Measurements from ENCODE around the gene MYH11.

MYH11 gene

DNA sequence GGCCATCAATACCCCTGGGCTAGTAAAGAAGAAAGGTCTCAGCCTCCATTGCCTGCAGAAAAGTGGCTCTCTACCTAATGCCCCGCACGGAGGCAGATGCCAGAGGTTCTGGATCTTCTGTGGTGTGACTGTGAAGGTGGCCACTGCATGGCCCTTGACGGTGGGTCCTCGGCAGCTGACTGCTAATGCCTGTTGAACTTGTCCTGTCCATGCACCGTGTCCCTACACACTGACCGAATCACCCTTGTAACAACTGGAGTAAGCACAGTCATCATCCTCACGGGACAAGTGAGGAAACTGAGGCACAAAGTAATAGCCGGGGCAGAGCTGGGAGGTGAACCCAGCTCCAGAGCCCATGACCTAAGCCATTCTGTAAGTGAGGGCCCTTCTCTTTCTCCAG, 48.8 kb downstream of the MYH11 start:
- Histone ChIP-seq H3K27me3 (ENCODE audit: insufficient read depth, insufficient read length) (no peaks in the 10 kb centered on the region), H3K9ac (ENCODE audit: insufficient read length, low read depth) (peak overlapping the region; percentile 1), H3K4me3 (ENCODE audit: insufficient read length, low read depth) (no peak overlapping the region), H3K9me3 (ENCODE audit: insufficient read depth, low read length) (no peaks in the 10 kb centered on the region; the same call in 1 of the 2 replicates), H3K36me3 (ENCODE audit: insufficient read depth, insufficient read length, low read length) (no peaks in the 10 kb centered on the region), H3K4me1 (ENCODE audit: insufficient read depth, insufficient read length) (no peaks in the 10 kb centered on the region)
- TF ChIP-seq ZNF274 (IDR thresholded peaks at IDR 0.05; ENCODE audit: low read depth, low read length) (no peak), SUZ12 (IDR thresholded peaks at IDR 0.05; ENCODE audit: extremely low read depth, insufficient read depth, insufficient read length) (no peak), YY1 (IDR thresholded peaks at IDR 0.05; ENCODE audit: insufficient read depth, insufficient read length) (no peak)
- no peak for DNase-seq (ENCODE audit: low read depth, low spot score)

DNA sequence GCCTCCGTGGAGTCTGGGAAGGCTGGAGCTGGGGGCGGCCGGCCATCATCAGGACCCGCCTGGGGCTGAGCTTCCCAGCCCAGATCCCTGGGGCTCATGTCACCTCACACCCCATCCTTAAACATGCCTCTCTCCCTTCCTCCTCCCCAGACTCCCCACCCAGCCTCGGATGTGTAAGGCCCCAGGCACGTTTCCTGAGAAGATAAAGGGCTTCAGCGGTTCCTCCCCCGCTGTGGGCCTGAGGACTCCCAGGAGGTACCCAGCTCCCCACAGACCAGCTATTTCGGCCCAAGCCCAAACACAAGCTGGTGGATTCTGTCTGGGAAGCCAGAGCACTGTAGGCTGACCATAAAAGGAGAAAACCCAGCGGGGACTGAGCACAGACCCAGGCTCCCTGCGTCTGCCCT, 49.2 kb downstream of the MYH11 start:
- H3K27me3 ChIP-seq (ENCODE audit: insufficient read depth, insufficient read length), result no peaks in the 10 kb centered on the region
- TF ChIP-seq YY1 (IDR thresholded peaks at IDR 0.05; ENCODE audit: insufficient read depth, insufficient read length) (no peak), SUZ12 (IDR thresholded peaks at IDR 0.05; ENCODE audit: extremely low read depth, insufficient read depth, insufficient read length) (no peak), ZNF274 (IDR thresholded peaks at IDR 0.05; ENCODE audit: low read depth, low read length) (no peak)
- DNase-seq (ENCODE audit: low read depth, low spot score), result no peak
- no peak overlapping the region for H3K9ac ChIP-seq (ENCODE audit: insufficient read length, low read depth)
- no peak overlapping the region for H3K4me3 ChIP-seq (ENCODE audit: insufficient read length, low read depth)
- H3K36me3 ChIP-seq (ENCODE audit: insufficient read depth, insufficient read length, low read length), result no peaks in the 10 kb centered on the region
- H3K4me1 ChIP-seq (ENCODE audit: insufficient read depth, insufficient read length), result no peaks in the 10 kb centered on the region
- no peaks in the 10 kb centered on the region; the same call in 1 of the 2 replicates for H3K9me3 ChIP-seq (ENCODE audit: insufficient read depth, low read length)

DNA sequence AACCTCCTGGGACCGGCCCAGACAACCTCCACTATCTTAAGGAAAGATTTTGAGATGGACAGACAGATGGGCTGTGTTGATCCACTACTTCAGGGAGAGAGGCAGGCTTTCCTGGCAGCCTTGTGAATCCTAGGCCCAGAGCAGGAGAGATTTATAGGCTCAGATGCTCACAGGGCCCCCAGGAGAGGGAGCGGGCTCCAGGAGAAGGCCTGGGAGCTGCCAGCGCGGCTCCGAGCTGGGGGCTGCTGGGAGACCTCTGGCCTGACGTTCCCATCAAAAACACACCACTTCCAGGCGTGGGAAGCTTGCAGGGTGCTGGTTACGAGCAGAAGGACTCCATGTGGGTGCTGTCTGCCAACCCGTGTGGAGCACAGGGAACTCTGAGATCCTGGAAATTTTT, 53.2 kb downstream of the MYH11 start:
- Histone ChIP-seq H3K36me3 (ENCODE audit: insufficient read depth, insufficient read length, low read length) (no peaks in the 10 kb centered on the region), H3K4me3 (ENCODE audit: insufficient read length, low read depth) (no peak overlapping the region), H3K4me1 (ENCODE audit: insufficient read depth, insufficient read length) (no peaks in the 10 kb centered on the region), H3K9ac (ENCODE audit: insufficient read length, low read depth) (no peak overlapping the region), H3K9me3 (ENCODE audit: insufficient read depth, low read length) (no peaks in the 10 kb centered on the region), H3K27me3 (ENCODE audit: insufficient read depth, insufficient read length) (no peaks in the 10 kb centered on the region)
- no peak for TF ChIP-seq YY1 (IDR thresholded peaks at IDR 0.05; ENCODE audit: insufficient read depth, insufficient read length)
- TF ChIP-seq ZNF274 (IDR thresholded peaks at IDR 0.05; ENCODE audit: low read depth, low read length), result no peak
- no peak for TF ChIP-seq SUZ12 (IDR thresholded peaks at IDR 0.05; ENCODE audit: extremely low read depth, insufficient read depth, insufficient read length)
- DNase-seq (ENCODE audit: low read depth, low spot score), result no peak

DNA sequence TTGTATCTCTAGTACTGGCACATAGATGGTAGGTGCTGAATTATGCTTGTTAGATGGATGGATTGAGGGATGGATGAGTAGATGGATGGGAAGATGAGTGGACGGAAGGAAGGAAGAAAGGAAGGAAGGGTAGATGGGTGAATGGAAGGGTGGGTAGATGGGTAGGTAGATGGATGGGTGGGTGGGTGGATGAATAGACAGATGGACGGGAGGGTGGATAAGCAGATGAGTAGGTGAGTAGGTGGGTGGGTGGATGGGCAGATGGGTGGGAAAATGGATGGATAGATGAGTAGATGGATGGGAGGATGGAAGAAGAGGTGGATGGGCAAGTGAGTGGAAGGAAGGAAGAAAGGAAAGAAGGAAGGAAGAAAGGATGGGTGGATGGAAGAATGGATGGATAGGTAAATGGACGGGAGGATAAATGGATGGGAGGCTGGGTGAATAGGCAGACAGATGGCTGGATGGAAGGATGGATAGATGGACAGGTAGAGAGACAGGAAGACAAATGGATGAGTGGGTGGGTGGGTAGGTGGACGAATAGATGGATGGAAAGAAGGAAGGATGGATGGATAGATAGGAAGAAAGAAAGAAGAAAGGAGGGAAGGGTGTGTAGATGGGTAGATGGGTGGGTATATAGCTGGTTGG, 56.9 kb downstream of the MYH11 start:
- H3K9ac ChIP-seq (ENCODE audit: insufficient read length, low read depth), result no peak overlapping the region
- no peaks in the 10 kb centered on the region for H3K36me3 ChIP-seq (ENCODE audit: insufficient read depth, insufficient read length, low read length)
- no peaks in the 10 kb centered on the region for H3K27me3 ChIP-seq (ENCODE audit: insufficient read depth, insufficient read length)
- H3K4me3 ChIP-seq (ENCODE audit: insufficient read length, low read depth), result no peak overlapping the region
- peaks cover 14% of the 10 kb centered on the region for H3K9me3 ChIP-seq (ENCODE audit: insufficient read depth, low read length)
- TF ChIP-seq YY1 (IDR thresholded peaks at IDR 0.05; ENCODE audit: insufficient read depth, insufficient read length) (no peak), SUZ12 (IDR thresholded peaks at IDR 0.05; ENCODE audit: extremely low read depth, insufficient read depth, insufficient read length) (no peak), ZNF274 (IDR thresholded peaks at IDR 0.05; ENCODE audit: low read depth, low read length) (no peak)
- DNase-seq (ENCODE audit: low read depth, low spot score), result no peak
- H3K4me1 ChIP-seq (ENCODE audit: insufficient read depth, insufficient read length), result no peaks in the 10 kb centered on the region

DNA sequence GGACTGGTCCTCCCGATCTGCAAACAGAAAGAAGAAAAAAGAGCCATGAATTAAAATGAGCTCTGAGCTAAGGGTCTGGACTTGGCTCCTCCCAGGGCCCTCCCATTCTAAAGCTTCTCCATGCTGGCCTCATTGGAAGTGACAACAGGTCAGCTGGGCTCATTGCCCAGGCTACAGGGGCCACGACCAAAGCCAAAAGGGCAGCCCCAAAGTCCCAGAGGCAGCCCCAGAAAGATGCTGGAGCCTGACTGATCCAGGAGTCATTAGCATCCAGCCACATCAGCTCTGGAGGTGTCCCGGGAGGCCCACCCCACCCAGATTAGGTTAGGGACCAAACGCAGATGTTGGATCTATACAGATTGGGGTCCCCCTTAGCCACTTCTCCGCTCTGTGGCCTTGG, 58.2 kb downstream of the MYH11 start:
- TF ChIP-seq ZNF274 (IDR thresholded peaks at IDR 0.05; ENCODE audit: low read depth, low read length) (no peak), YY1 (IDR thresholded peaks at IDR 0.05; ENCODE audit: insufficient read depth, insufficient read length) (no peak)
- no peak for DNase-seq (ENCODE audit: low read depth, low spot score)

DNA sequence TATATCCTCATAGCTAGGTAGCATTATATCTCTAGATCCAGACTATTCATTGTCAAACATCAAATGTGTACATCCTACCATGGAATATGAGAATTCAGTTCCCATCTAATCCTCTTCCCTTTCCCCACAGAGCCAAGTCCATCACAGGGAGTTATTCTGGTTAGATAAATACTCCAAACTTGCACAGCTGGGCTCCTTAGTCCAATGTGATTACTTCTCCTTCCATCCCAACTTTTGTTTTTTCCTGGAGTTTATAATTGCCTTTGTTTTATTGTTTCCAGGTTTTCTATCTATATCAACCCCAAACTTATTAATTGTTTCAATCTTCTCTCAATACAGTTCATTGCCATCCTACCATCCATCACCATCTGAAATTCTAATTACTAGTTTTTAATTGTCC, 59.9 kb downstream of the MYH11 start:
- no peak for DNase-seq (ENCODE audit: low read depth, low spot score)
- no peaks in the 10 kb centered on the region for H3K36me3 ChIP-seq (ENCODE audit: insufficient read depth, insufficient read length, low read length)
- H3K9ac ChIP-seq (ENCODE audit: insufficient read length, low read depth), result no peak overlapping the region
- H3K27me3 ChIP-seq (ENCODE audit: insufficient read depth, insufficient read length), result no peaks in the 10 kb centered on the region
- TF ChIP-seq SUZ12 (IDR thresholded peaks at IDR 0.05; ENCODE audit: extremely low read depth, insufficient read depth, insufficient read length) (no peak), YY1 (IDR thresholded peaks at IDR 0.05; ENCODE audit: insufficient read depth, insufficient read length) (no peak), ZNF274 (IDR thresholded peaks at IDR 0.05; ENCODE audit: low read depth, low read length) (no peak)
- H3K4me3 ChIP-seq (ENCODE audit: insufficient read length, low read depth), result no peak overlapping the region
- peaks cover 14% of the 10 kb centered on the region for H3K9me3 ChIP-seq (ENCODE audit: insufficient read depth, low read length)
- no peaks in the 10 kb centered on the region for H3K4me1 ChIP-seq (ENCODE audit: insufficient read depth, insufficient read length)

More for the DNA sequence above, 58.2 kb downstream of the MYH11 start:
- H3K9me3 ChIP-seq (ENCODE audit: insufficient read depth, low read length), result peaks cover 14% of the 10 kb centered on the region
- H3K36me3 ChIP-seq (ENCODE audit: insufficient read depth, insufficient read length, low read length), result no peaks in the 10 kb centered on the region
- no peaks in the 10 kb centered on the region for H3K27me3 ChIP-seq (ENCODE audit: insufficient read depth, insufficient read length)
- no peak overlapping the region for H3K4me3 ChIP-seq (ENCODE audit: insufficient read length, low read depth)
- H3K4me1 ChIP-seq (ENCODE audit: insufficient read depth, insufficient read length), result no peaks in the 10 kb centered on the region
- no peak overlapping the region for H3K9ac ChIP-seq (ENCODE audit: insufficient read length, low read depth)

DNA sequence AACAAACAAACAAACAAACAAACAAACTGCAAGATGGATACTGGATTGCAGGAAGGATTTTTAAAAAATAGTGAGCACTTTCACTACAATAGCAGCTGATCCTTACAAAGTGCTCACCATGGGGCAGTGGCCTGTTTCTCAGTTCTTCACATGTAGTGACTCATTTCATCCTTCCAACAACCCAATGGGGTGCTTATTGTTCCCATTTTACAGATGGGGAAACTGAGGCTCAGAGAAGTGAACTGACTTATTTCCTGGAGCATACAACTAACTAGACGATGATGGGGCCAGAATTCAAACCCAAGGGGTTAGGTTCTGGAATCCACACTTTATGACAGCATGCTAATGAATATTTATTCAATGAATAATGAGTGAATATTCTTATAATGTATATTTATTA, 61.2 kb downstream of the MYH11 start:
- no peak overlapping the region for H3K9ac ChIP-seq (ENCODE audit: insufficient read length, low read depth)
- no peak for DNase-seq (ENCODE audit: low read depth, low spot score)

More for the DNA sequence above, 61.2 kb downstream of the MYH11 start:
- TF ChIP-seq SUZ12 (IDR thresholded peaks at IDR 0.05; ENCODE audit: extremely low read depth, insufficient read depth, insufficient read length) (no peak), YY1 (IDR thresholded peaks at IDR 0.05; ENCODE audit: insufficient read depth, insufficient read length) (no peak), ZNF274 (IDR thresholded peaks at IDR 0.05; ENCODE audit: low read depth, low read length) (no peak)
- Histone ChIP-seq H3K36me3 (ENCODE audit: insufficient read depth, insufficient read length, low read length) (no peaks in the 10 kb centered on the region), H3K4me3 (ENCODE audit: insufficient read length, low read depth) (no peak overlapping the region), H3K27me3 (ENCODE audit: insufficient read depth, insufficient read length) (no peaks in the 10 kb centered on the region), H3K4me1 (ENCODE audit: insufficient read depth, insufficient read length) (no peaks in the 10 kb centered on the region), H3K9me3 (ENCODE audit: insufficient read depth, low read length) (peaks cover 14% of the 10 kb centered on the region)
